GM23338 (cell line): ENCODE measurements around the gene NEDD4.

Experiments
- CTCF ChIP-seq, 2 experiments: fragments of 200-600 bp in 1 of 2; sonication (generic) in 1 of 2; conservative IDR thresholded peaks; 2 replicates each; pipeline versions ENCODE4 v1.5.1 to v1.6.1; 2016 to 2017; ENCODE audit warnings: antibody characterized with exemption in 2 of 2, low read depth in 2 of 2, mild to moderate bottlenecking in 2 of 2, moderate library complexity in 1 of 2
- REST ChIP-seq: IDR thresholded peaks from one replicate; pipeline ENCODE4 v1.6.1; 2018; ENCODE audit warnings: antibody characterized with exemption; ENCODE audit not compliant: unreplicated experiment
- STAT1 ChIP-seq: IDR thresholded peaks from one replicate; pipeline ENCODE4 v1.6.1; 2016; ENCODE audit warnings: antibody characterized with exemption; ENCODE audit not compliant: unreplicated experiment

DNA sequence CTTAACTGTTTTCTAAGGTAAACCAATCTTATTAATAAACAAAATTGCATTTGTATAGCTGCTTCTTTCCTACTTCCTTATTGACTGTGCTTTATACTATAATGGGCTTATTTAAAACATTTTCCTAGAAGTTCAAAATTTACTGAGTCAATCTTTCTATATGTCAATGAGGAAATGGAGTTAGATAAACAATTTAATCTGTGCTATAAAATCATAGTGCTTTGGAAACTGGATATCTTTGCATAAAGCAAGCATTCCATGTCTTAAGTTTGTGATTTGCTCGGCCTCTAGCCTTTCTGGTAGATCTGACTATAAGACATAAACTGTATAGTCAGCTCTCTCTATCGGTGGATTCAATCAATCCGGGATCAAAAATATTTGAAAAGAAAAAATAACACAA, 99.6 kb downstream of the NEDD4 start:
- TF ChIP-seq REST (no peak), CTCF (conservative IDR thresholded peaks at IDR 0.05; ENCODE audit: low read depth in 2 of 2) (no peak), STAT1 (no peak)
